Measurements from ENCODE around the gene ADIPOQ.
"Not testable (repeated sequence)": the region's sequence is repeated elsewhere in the genome, so short reads cannot be mapped to it uniquely, and the experiment has no call there.

ADIPOQ gene

GRCh38 chr3:186826410-186826975 is 16.0 kb upstream of the ADIPOQ start:
- DNase-seq (ENCODE audit: low read depth in 2 of 2) = no peak

GRCh38 chr3:186826976-186827857 is 15.3 kb upstream of the ADIPOQ start:
- peak; percentile 63 to 71 for DNase-seq (ENCODE audit: low read depth in 2 of 2)

- DNase-seq (ENCODE audit: low read depth in 2 of 2) = no peak
Observed at GRCh38 chr3:186828340-186828739, 14.2 kb upstream of the ADIPOQ start.

- no peak for DNase-seq (ENCODE audit: low read depth in 2 of 2)
Observed at GRCh38 chr3:186831798-186832197, 10.7 kb upstream of the ADIPOQ start.

- DNase-seq (ENCODE audit: low read depth in 2 of 2) = no peak
Observed at GRCh38 chr3:186832276-186832675, 10.2 kb upstream of the ADIPOQ start.

- DNase-seq (ENCODE audit: low read depth in 2 of 2) = no peak
Observed at GRCh38 chr3:186839874-186840641, 2.5 kb upstream of the ADIPOQ start.

GRCh38 chr3:186841620-186842019 is 890 bp upstream of the ADIPOQ start:
- DNase-seq (ENCODE audit: low read depth in 2 of 2) = no peak

GRCh38 chr3:186843039-186843432 is 526 bp downstream of the ADIPOQ start:
- no peak for DNase-seq (ENCODE audit: low read depth in 2 of 2)

GRCh38 chr3:186844908-186845307 is 2.4 kb downstream of the ADIPOQ start:
- DNase-seq (ENCODE audit: low read depth in 2 of 2) = no peak

- no peak for DNase-seq (ENCODE audit: low read depth in 2 of 2)
Observed at GRCh38 chr3:186845756-186846155, 3.2 kb downstream of the ADIPOQ start.

GRCh38 chr3:186847437-186847836 is 4.9 kb downstream of the ADIPOQ start:
- no peak for DNase-seq (ENCODE audit: low read depth in 2 of 2)

- no peak for DNase-seq (ENCODE audit: low read depth in 2 of 2)
Observed at GRCh38 chr3:186849374-186849975, 7.0 kb downstream of the ADIPOQ start.

- not testable (repeated sequence) for DNase-seq (ENCODE audit: low read depth in 2 of 2)
Observed at GRCh38 chr3:186851835-186852234, 9.3 kb downstream of the ADIPOQ start.

GRCh38 chr3:186852994-186853393 is 10.5 kb downstream of the ADIPOQ start:
- DNase-seq (ENCODE audit: low read depth in 2 of 2) = no peak

- no peak for DNase-seq (ENCODE audit: low read depth in 2 of 2)
Observed at GRCh38 chr3:186854146-186854545, 11.6 kb downstream of the ADIPOQ start.

- DNase-seq (ENCODE audit: low read depth in 2 of 2) = no peak
Observed at GRCh38 chr3:186854954-186855353, 12.4 kb downstream of the ADIPOQ start.

- DNase-seq (ENCODE audit: low read depth in 2 of 2) = no peak
Observed at GRCh38 chr3:186857743-186858142, 15.2 kb downstream of the ADIPOQ start.

GRCh38 chr3:186865215-186865853 is 22.8 kb downstream of the ADIPOQ start:
- not testable (repeated sequence) for DNase-seq (ENCODE audit: low read depth in 2 of 2)

GRCh38 chr3:186866095-186866494 is 23.6 kb downstream of the ADIPOQ start:
- not testable (repeated sequence) for DNase-seq (ENCODE audit: low read depth in 2 of 2)

- no peak for DNase-seq (ENCODE audit: low read depth in 2 of 2)
Observed at GRCh38 chr3:186869253-186870100, 27.0 kb downstream of the ADIPOQ start.

Measured in stimulated activated CD4-positive, alpha-beta T cell treated with anti-CD3 and anti-CD28 coated beads, Interleukin-12 subunit alpha, Interleukin-12 subunit beta, amount 100 ng/mL, for 24 hours (primary cell).